Gastrocnemius medialis (tissue), 4 donors: ENCODE data around the gene PNMA5. TPM values are rescaled to one million over a fixed set of nuclear protein-coding genes. Genes with fewer than 3 reads are reported as not detected.
"Not testable (repeated sequence)": the region's sequence is repeated elsewhere in the genome, so short reads cannot be mapped to it uniquely, and the experiment has no call there.

ENCODE experiments used
- ATAC-seq, 2 donors: fragments of 150-250 bp; one replicate each; pipeline ENCODE4 v1.9.1; 2016
- DNase-seq, 2 donors: peaks; one replicate each; pipeline ENCODE4 v3.0.0-alpha.2; 2019
- H3K27ac ChIP-seq, 4 donors: fragments of 200-600 bp; sonication (generic); 1 replicate in 1 of 4; 2 replicates in 3 of 4; pipeline ENCODE4 v1.5.1; 2016 to 2018; ENCODE audit warnings: mild to moderate bottlenecking in 2 of 4, moderate library complexity in 1 of 4
- H3K27me3 ChIP-seq, 3 donors: fragments of 200-600 bp; sonication (generic) in 2 of 3; 1 replicate in 1 of 3; 2 replicates in 2 of 3; pipeline versions ENCODE4 v1.5.1 to v1.6.0; 2016 to 2019; ENCODE audit warnings: mild to moderate bottlenecking in 1 of 3, moderate library complexity in 1 of 3
- H3K36me3 ChIP-seq, 2 donors: fragments of 200-600 bp; sonication (generic) in 1 of 2; one replicate each; pipeline ENCODE4 v1.5.1; 2017 to 2018
- H3K4me1 ChIP-seq, 2 donors: fragments of 200-600 bp; sonication (generic) in 1 of 2; one replicate each; pipeline ENCODE4 v1.5.1; 2016 to 2017; ENCODE audit warnings: mild to moderate bottlenecking in 2 of 2
- H3K4me3 ChIP-seq, 4 donors: fragments of 200-600 bp; sonication (generic) in 3 of 4; 1 replicate in 1 of 4; 2 replicates in 3 of 4; pipeline ENCODE4 v1.5.1; 2016 to 2019; ENCODE audit warnings: mild to moderate bottlenecking in 2 of 4
- H3K9me3 ChIP-seq, 3 donors: fragments of 200-600 bp; sonication (generic) in 2 of 3; 1 replicate in 1 of 3; 2 replicates in 2 of 3; pipeline ENCODE4 v1.5.1; 2016 to 2019
- POLR2A ChIP-seq, 2 donors: fragments of 450-650 bp; IDR thresholded peaks; one replicate each; pipeline ENCODE4 v1.6.1; 2017; ENCODE audit warnings: antibody characterized with exemption in 2 of 2, mild to moderate bottlenecking in 2 of 2, moderate library complexity in 2 of 2
- in situ Hi-C, 4 donors: fragments of 200-750 bp; cut with MboI; loops; one replicate each; pipeline versions ENCODE4 v1.15.0 to v1.8.0; 2017; ENCODE audit warnings: low sequenced_read_pairs in 4 of 4
- intact Hi-C: fragments of 100-400 bp; cut with DNase I; formaldehyde crosslinking; loops from one replicate; pipeline ENCODE4 v1.15.1; 2023; ENCODE audit warnings: low total_unique reads
- total RNA-seq, 4 donors: library from RNA; depleted of rRNA; stranded (reverse); fragments of >200 nt; gene quantifications; one replicate each; pipeline versions ENCODE4 v1.1.0 to v1.2.3, GENCODE V29; 2016
- TF ChIP-seq, protein P1 (sequence below), 5 experiments: fragments of 450-650 bp in 3 of 5; fragments of 200-600 bp in 2 of 5; sonication (generic) in 2 of 5; IDR thresholded peaks in 4 of 5; conservative IDR thresholded peaks in 1 of 5; 1 replicate in 4 of 5; 2 replicates in 1 of 5; pipeline ENCODE4 v1.5.1; 2016 to 2019; ENCODE audit warnings: antibody characterized with exemption in 5 of 5, mild to moderate bottlenecking in 3 of 5, moderate library complexity in 3 of 5

The PNMA5 gene
- total RNA-seq, 4 donors from 2014 or later: not detected

DNA sequence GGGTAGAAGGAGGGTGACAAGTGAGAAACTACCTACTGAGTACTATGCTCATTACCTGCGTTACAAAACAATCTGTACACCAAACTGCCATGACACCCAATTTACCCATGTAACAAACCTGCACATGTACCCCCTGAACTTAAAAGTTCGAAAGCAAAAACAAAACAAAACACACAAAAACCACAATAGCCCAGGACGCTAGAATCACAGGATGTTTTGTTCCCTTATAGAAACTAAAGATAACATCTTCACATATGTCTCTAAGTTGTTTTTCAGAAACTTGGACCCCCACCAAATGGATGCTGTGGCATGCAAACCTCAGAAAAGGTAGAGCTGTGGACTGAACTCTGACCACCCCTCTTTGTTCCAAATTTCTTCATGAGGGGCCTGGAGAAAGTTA is 25.2 kb upstream of the PNMA5 start:
- no peaks in the 10 kb centered on the region for H3K9me3 ChIP-seq
- no peak for TF ChIP-seq POLR2A (IDR thresholded peaks at IDR 0.05)
- TF ChIP-seq, protein P1, sequence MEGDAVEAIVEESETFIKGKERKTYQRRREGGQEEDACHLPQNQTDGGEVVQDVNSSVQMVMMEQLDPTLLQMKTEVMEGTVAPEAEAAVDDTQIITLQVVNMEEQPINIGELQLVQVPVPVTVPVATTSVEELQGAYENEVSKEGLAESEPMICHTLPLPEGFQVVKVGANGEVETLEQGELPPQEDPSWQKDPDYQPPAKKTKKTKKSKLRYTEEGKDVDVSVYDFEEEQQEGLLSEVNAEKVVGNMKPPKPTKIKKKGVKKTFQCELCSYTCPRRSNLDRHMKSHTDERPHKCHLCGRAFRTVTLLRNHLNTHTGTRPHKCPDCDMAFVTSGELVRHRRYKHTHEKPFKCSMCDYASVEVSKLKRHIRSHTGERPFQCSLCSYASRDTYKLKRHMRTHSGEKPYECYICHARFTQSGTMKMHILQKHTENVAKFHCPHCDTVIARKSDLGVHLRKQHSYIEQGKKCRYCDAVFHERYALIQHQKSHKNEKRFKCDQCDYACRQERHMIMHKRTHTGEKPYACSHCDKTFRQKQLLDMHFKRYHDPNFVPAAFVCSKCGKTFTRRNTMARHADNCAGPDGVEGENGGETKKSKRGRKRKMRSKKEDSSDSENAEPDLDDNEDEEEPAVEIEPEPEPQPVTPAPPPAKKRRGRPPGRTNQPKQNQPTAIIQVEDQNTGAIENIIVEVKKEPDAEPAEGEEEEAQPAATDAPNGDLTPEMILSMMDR (IDR thresholded peaks at IDR 0.05 in 4 of 5, conservative IDR thresholded peaks at IDR 0.05 in 1 of 5): no peak
- H3K27ac ChIP-seq: no peak overlapping the region
- DNase-seq (no peak), ATAC-seq (no peak)
- H3K36me3 ChIP-seq: no peaks in the 10 kb centered on the region
- H3K4me3 ChIP-seq: no peak overlapping the region
- H3K27me3 ChIP-seq: peaks cover 0 to 2% (median 0%) of the 10 kb centered on the region in 3 donors
- in situ Hi-C loops: no loop called here
- H3K4me1 ChIP-seq: no peaks in the 10 kb centered on the region
- intact Hi-C loops: no loop called here

DNA sequence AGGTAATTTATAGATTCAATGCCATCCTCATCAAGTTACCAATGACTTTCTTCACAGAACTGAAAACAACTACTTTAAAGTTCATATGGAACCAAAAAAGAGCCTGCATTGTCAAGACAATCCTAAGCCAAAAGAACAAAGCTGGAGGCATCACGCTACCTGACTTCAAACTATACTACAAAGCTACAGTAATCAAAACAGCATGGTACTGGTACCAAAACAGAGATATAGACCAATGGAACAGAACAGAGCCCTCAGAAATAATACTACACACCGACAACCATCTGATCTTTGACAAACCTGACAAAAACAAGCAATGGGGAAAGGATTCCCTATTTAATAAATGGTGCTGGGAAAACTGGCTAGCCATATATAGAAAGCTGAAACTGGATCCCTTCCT is 23.3 kb upstream of the PNMA5 start:
- H3K9me3 ChIP-seq, H3K4me1 ChIP-seq, ATAC-seq, intact Hi-C loops, in situ Hi-C loops, DNase-seq, H3K36me3 ChIP-seq, H3K27me3 ChIP-seq, H3K27ac ChIP-seq, H3K4me3 ChIP-seq: not testable (repeated sequence)

GRCh38 chrX:153004780-153005179 is 10.9 kb upstream of the PNMA5 start:
- TF ChIP-seq, protein P1 (IDR thresholded peaks at IDR 0.05 in 4 of 5, conservative IDR thresholded peaks at IDR 0.05 in 1 of 5): no peak
- no peak for TF ChIP-seq POLR2A (IDR thresholded peaks at IDR 0.05)
- no peak overlapping the region for H3K27ac ChIP-seq
- DNase-seq (no peak), ATAC-seq (no peak)
- no peaks in the 10 kb centered on the region for H3K9me3 ChIP-seq
- peaks cover 0 to 4% (median 0%) of the 10 kb centered on the region in 3 donors for H3K27me3 ChIP-seq
- intact Hi-C loops: no loop called here
- H3K36me3 ChIP-seq: no peaks in the 10 kb centered on the region
- in situ Hi-C loops: no loop called here
- H3K4me1 ChIP-seq: no peaks in the 10 kb centered on the region
- H3K4me3 ChIP-seq: no peak overlapping the region

DNA sequence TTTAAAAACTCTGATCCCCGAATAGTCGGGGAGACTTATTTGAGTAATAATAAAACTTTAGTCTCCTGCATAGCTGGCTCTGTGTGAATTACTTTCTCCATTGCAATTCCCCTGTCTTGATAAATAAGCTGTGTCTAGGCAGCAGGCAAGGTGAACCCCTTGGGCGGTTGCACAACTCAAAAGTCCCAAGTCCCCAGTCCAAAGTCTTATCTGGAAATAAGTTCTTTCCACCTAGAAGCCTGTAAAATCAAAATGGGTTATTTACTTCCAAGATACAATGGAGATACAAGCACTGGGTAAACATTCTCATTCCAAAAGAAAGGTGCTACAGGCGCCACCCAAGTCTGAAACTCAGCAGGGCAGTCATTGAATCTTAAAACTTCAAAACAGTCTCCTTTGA is 10.1 kb upstream of the PNMA5 start:
- intact Hi-C loops (no loop called here), in situ Hi-C loops (no loop called here)
- H3K36me3 ChIP-seq: no peaks in the 10 kb centered on the region
- H3K27ac ChIP-seq: no peak overlapping the region
- H3K9me3 ChIP-seq: no peaks in the 10 kb centered on the region
- H3K4me3 ChIP-seq: no peak overlapping the region
- no peak for DNase-seq
- no peaks in the 10 kb centered on the region for H3K4me1 ChIP-seq
- TF ChIP-seq POLR2A (IDR thresholded peaks at IDR 0.05): no peak
- TF ChIP-seq, protein P1 (IDR thresholded peaks at IDR 0.05 in 4 of 5, conservative IDR thresholded peaks at IDR 0.05 in 1 of 5): no peak
- H3K27me3 ChIP-seq: peaks cover 0 to 4% (median 0%) of the 10 kb centered on the region in 3 donors
- no peak for ATAC-seq

DNA sequence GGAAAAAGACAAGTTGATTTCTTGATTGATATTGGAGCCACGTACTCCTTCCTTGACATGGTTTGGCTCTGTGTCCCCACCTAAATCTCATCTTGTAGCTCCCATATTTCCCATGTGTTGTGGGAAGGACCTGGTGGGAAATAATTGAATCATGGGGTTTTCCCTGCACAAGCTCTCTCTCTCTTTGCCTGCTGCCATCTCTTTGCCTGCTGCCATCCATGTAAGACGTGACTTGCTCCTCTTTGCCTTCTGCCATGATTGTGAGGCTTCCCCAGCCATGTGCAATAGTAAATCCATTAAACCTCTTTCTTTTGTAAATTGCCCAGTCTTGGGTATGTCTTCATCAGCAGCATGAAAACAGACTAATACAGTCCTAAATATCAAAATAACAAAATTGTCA is 8.3 kb upstream of the PNMA5 start:
- intact Hi-C loops, DNase-seq, H3K27me3 ChIP-seq, H3K27ac ChIP-seq, ATAC-seq, H3K4me3 ChIP-seq, H3K9me3 ChIP-seq, in situ Hi-C loops, H3K36me3 ChIP-seq, H3K4me1 ChIP-seq: not testable (repeated sequence)

DNA sequence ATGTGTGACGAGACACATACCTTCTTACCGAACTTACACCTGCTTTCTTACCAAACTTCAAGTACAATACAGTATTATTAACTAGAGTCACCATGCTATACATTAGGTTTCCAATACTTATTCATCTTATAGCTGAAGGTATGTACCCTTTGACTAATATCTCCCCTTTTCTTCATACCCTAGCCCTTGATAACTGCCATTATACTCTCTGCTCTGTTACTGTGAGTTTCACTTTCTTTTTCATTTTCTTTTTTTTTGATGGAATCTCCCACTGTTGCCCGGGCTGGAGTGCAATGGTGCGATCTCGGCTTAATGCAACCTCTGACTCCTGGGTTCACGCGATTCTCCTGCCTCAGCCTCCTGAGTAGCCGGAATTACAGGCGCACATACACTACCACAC is 3.4 kb upstream of the PNMA5 start:
- H3K36me3 ChIP-seq: no peaks in the 10 kb centered on the region
- intact Hi-C loops (no loop called here), in situ Hi-C loops (no loop called here)
- no peak for TF ChIP-seq POLR2A (IDR thresholded peaks at IDR 0.05)
- TF ChIP-seq, protein P1 (IDR thresholded peaks at IDR 0.05 in 4 of 5, conservative IDR thresholded peaks at IDR 0.05 in 1 of 5): no peak
- H3K4me3 ChIP-seq: no peak overlapping the region
- DNase-seq: no peak
- ATAC-seq: no peak
- H3K4me1 ChIP-seq: no peaks in the 10 kb centered on the region
- H3K9me3 ChIP-seq: no peaks in the 10 kb centered on the region
- H3K27ac ChIP-seq: no peak overlapping the region
- H3K27me3 ChIP-seq: no peaks in the 10 kb centered on the region
